Endothelial cell (in vitro differentiated cells): ENCODE results near the gene OXSM. TPM values are rescaled to one million over a fixed set of nuclear protein-coding genes. Genes with fewer than 3 reads are reported as not detected.

ENCODE experiments used
- DNase-seq: peaks from one replicate; pipeline ENCODE4 v3.0.0; 2021; ENCODE audit warnings: low spot score
- H3K27ac Mint-ChIP-seq: one replicate; pipeline ENCODE4 v1.8.0; 2021; ENCODE audit warnings: mixed read lengths, inconsistent platforms; ENCODE audit not compliant: unreplicated experiment
- H3K27me3 Mint-ChIP-seq: one replicate; pipeline ENCODE4 v1.8.0; 2021; ENCODE audit warnings: mild to moderate bottlenecking, moderate library complexity, mixed read lengths, inconsistent platforms; ENCODE audit not compliant: unreplicated experiment
- H3K36me3 Mint-ChIP-seq: one replicate; pipeline ENCODE4 v1.8.0; 2021; ENCODE audit warnings: mild to moderate bottlenecking, low read depth, mixed read lengths, inconsistent platforms; ENCODE audit not compliant: unreplicated experiment
- H3K4me1 Mint-ChIP-seq: one replicate; pipeline ENCODE4 v1.8.0; 2021; ENCODE audit warnings: mild to moderate bottlenecking, mixed read lengths, inconsistent platforms; ENCODE audit not compliant: unreplicated experiment
- H3K4me3 Mint-ChIP-seq: one replicate; pipeline ENCODE4 v1.8.0; 2021; ENCODE audit warnings: mild to moderate bottlenecking, mixed read lengths, inconsistent platforms; ENCODE audit not compliant: unreplicated experiment
- H3K9me3 Mint-ChIP-seq: one replicate; pipeline ENCODE4 v1.8.0; 2021; ENCODE audit warnings: mixed read lengths, inconsistent platforms; ENCODE audit not compliant: unreplicated experiment
- CTCF ChIP-seq: fragments of 200-600 bp; sonication (generic); IDR thresholded peaks from one replicate; pipeline ENCODE4 v1.5.0; 2021; ENCODE audit warnings: antibody characterized with exemption; ENCODE audit not compliant: unreplicated experiment
- total RNA-seq: library from RNA; stranded (reverse); fragmentation: NEBNext Ultra II Directional; extraction: Animal tissue kit (Norgen Biotek cat#: 25700); gene quantifications from one replicate; pipeline ENCODE4 v1.2.1, GENCODE V29; 2021; ENCODE audit not compliant: unreplicated experiment

The OXSM gene
- total RNA-seq, 1 donor from 2014 or later: 11.4 TPM

DNA sequence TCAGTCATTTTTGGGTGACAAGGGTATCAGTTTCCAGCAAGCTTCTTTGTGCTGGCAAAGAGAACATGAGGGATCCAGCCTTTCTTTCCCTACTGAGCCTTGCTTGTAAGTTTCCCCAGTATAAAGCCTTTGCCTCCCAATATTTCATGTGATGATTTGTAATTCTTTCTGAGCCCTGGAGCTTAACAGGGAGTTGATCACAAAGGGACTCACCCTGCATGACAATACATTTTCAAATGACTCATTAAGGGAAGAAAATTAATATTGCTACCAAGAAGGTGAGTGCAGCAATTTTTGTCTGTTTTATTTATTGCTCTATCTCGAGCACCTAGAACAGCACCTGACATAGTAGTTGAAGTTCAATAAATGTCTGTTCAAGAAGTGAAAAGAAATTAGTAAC lies 27.7 kb downstream of the OXSM start:
- H3K36me3 Mint-ChIP-seq: no peaks in the 10 kb centered on the region
- no peak overlapping the region for H3K27ac Mint-ChIP-seq
- peaks cover 4% of the 10 kb centered on the region for H3K4me1 Mint-ChIP-seq
- no peaks in the 10 kb centered on the region for H3K27me3 Mint-ChIP-seq
- H3K4me3 Mint-ChIP-seq: no peak overlapping the region
- no peak for DNase-seq
- TF ChIP-seq CTCF: no peak
- H3K9me3 Mint-ChIP-seq: peaks cover 6% of the 10 kb centered on the region

- no peak for DNase-seq
- H3K9me3 Mint-ChIP-seq: peaks cover 6% of the 10 kb centered on the region
- no peaks in the 10 kb centered on the region for H3K27me3 Mint-ChIP-seq
- no peak for TF ChIP-seq CTCF
- peaks cover 4% of the 10 kb centered on the region for H3K4me1 Mint-ChIP-seq
- no peaks in the 10 kb centered on the region for H3K36me3 Mint-ChIP-seq
- H3K4me3 Mint-ChIP-seq: no peak overlapping the region
- H3K27ac Mint-ChIP-seq: no peak overlapping the region
Observed at GRCh38 chr3:25818335-25818734, 28.4 kb downstream of the OXSM start.

DNA sequence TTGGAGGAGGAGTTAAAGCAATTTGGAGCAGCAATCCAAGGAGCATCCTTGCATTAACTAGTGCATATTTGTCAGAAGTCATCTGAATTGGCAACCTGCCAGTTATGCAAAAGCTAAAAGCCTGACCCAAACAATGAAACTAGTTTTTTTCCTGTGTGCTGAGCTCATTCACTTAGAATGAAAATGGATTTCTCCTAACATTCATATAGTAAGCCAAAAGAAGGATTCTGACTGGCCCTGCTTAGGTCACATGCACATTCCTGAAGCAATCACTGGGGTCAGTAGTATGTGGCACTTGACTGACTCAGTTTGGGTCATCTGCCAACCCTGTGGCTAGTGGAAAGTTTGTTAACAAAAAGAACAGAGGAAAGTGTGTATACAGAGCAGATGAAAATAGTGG lies 30.5 kb downstream of the OXSM start:
- no peaks in the 10 kb centered on the region for H3K27me3 Mint-ChIP-seq
- no peaks in the 10 kb centered on the region for H3K36me3 Mint-ChIP-seq
- no peaks in the 10 kb centered on the region for H3K9me3 Mint-ChIP-seq
- no peak overlapping the region for H3K27ac Mint-ChIP-seq
- no peak overlapping the region for H3K4me3 Mint-ChIP-seq
- H3K4me1 Mint-ChIP-seq: peaks cover 6% of the 10 kb centered on the region
- TF ChIP-seq CTCF: no peak
- no peak for DNase-seq

DNA sequence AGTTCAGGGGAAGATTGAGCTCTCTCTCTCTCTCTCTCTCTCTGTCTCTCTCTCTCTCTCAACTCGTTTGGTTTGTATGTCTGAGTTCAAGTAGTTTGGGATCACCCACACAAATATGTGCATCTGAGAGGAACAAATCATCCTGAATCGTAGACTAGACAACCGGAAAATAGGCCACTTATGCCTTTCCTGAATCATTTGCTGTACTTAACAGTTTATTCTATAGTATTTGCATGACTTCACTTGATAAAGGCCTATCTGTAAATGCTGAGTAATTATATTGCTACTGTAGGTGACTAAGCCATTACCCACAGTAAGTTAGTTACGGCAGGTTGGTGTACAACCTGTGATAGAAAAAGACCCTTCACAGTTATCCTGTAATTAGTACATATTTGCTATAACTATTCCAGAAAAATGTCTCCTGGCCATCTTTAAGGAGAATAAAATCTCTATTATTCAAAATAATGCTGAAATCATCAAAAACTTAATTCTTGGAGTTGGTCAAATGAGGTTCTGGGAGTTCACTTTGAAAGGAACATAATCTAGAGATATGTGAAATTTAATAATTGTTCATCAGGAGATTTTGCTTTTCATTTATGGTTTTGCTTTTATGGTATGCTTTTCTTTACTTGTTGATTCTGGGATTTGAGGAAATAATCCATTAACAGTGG lies 31.1 kb downstream of the OXSM start:
- no peak for TF ChIP-seq CTCF
- H3K9me3 Mint-ChIP-seq: no peaks in the 10 kb centered on the region
- no peak overlapping the region for H3K27ac Mint-ChIP-seq
- no peak for DNase-seq
- no peak overlapping the region for H3K4me3 Mint-ChIP-seq
- H3K4me1 Mint-ChIP-seq: peaks cover 8% of the 10 kb centered on the region
- no peaks in the 10 kb centered on the region for H3K27me3 Mint-ChIP-seq
- H3K36me3 Mint-ChIP-seq: no peaks in the 10 kb centered on the region

- peaks cover 12% of the 10 kb centered on the region for H3K4me1 Mint-ChIP-seq
- H3K4me3 Mint-ChIP-seq: no peak overlapping the region
- H3K27ac Mint-ChIP-seq: no peak overlapping the region
- DNase-seq: no peak
- no peaks in the 10 kb centered on the region for H3K36me3 Mint-ChIP-seq
- no peak for TF ChIP-seq CTCF
- H3K27me3 Mint-ChIP-seq: no peaks in the 10 kb centered on the region
- no peaks in the 10 kb centered on the region for H3K9me3 Mint-ChIP-seq
Observed at GRCh38 chr3:25821746-25822573, 32.1 kb downstream of the OXSM start.
